HG02588 (cell line): ENCODE results near the gene USP3.
"Not testable (repeated sequence)": the region's sequence is repeated elsewhere in the genome, so short reads cannot be mapped to it uniquely, and the experiment has no call there.

Experiments
- ATAC-seq: cut with Tn5 transposase; IDR thresholded peaks from one replicate; pipeline ENCODE4 v1.9.1; 2021; ENCODE audit warnings: mild to moderate bottlenecking, moderate library complexity; ENCODE audit not compliant: unreplicated experiment

The USP3 gene

GRCh38 chr15:63475707-63476106, 28.7 kb upstream of the USP3 start:
- no peak for ATAC-seq

- no peak for ATAC-seq
Observed at GRCh38 chr15:63476229-63476632, 28.2 kb upstream of the USP3 start.

GRCh38 chr15:63478243-63478642, 26.1 kb upstream of the USP3 start:
- ATAC-seq = no peak

- ATAC-seq = no peak
Observed at GRCh38 chr15:63480441-63480821, 24.0 kb upstream of the USP3 start.

GRCh38 chr15:63481105-63481810, 23.1 kb upstream of the USP3 start:
- ATAC-seq = no peak

GRCh38 chr15:63482874-63483323, 21.5 kb upstream of the USP3 start:
- no peak for ATAC-seq

- no peak for ATAC-seq
Observed at GRCh38 chr15:63483521-63484371, 20.6 kb upstream of the USP3 start.

- ATAC-seq = no peak
Observed at GRCh38 chr15:63484433-63485186, 19.8 kb upstream of the USP3 start.

- peak; percentile 38 for ATAC-seq
Observed at GRCh38 chr15:63487076-63487757, 17.2 kb upstream of the USP3 start.

- ATAC-seq = not testable (repeated sequence)
Observed at GRCh38 chr15:63487758-63488397, 16.5 kb upstream of the USP3 start.

- ATAC-seq = no peak
Observed at GRCh38 chr15:63488398-63488960, 15.9 kb upstream of the USP3 start.

- ATAC-seq = no peak
Observed at GRCh38 chr15:63489352-63489751, 15.0 kb upstream of the USP3 start.

GRCh38 chr15:63490345-63491034, 13.9 kb upstream of the USP3 start:
- ATAC-seq = no peak

GRCh38 chr15:63491116-63491827, 13.1 kb upstream of the USP3 start:
- no peak for ATAC-seq

- no peak for ATAC-seq
Observed at GRCh38 chr15:63491979-63492378, 12.4 kb upstream of the USP3 start.

GRCh38 chr15:63492541-63493077, 11.8 kb upstream of the USP3 start:
- ATAC-seq = no peak

- ATAC-seq = no peak
Observed at GRCh38 chr15:63493436-63493835, 11.0 kb upstream of the USP3 start.

GRCh38 chr15:63494408-63494807, 10.0 kb upstream of the USP3 start:
- no peak for ATAC-seq

GRCh38 chr15:63495343-63495742, 9.1 kb upstream of the USP3 start:
- ATAC-seq = no peak
